GM23338 (cell line): ENCODE measurements around the gene BTBD16. TPM values are rescaled to one million over a fixed set of nuclear protein-coding genes. Genes with fewer than 3 reads are reported as not detected.

Source experiments
- ATAC-seq: fragments of 200-7000 bp; cut with Tn5 transposase; 3 replicates; pipeline ENCODE4 v1.9.1; 2020
- DNase-seq: peaks from one replicate; pipeline ENCODE4 v3.0.0-alpha.2; 2015; ENCODE audit warnings: low spot score
- H2AFZ ChIP-seq: fragments of 200-600 bp; sonication (generic); 2 replicates; pipeline ENCODE4 v1.8.0; 2016; ENCODE audit warnings: antibody characterized with exemption, mild to moderate bottlenecking, moderate library complexity
- H3F3A ChIP-seq: fragments of 200-600 bp; sonication (generic); replicated peaks from 2 replicates; pipeline ENCODE4 v1.8.0; 2017; ENCODE audit warnings: antibody characterized with exemption, mixed run types, low read depth
- H3K27ac ChIP-seq: fragments of 200-600 bp; sonication (generic); 2 replicates; pipeline ENCODE4 v1.6.1; 2016; ENCODE audit warnings: low read depth
- H3K27me3 ChIP-seq: fragments of 200-600 bp; sonication (generic); 2 replicates; pipeline ENCODE4 v1.8.0; 2016; ENCODE audit warnings: mild to moderate bottlenecking, mixed run types, moderate library complexity; ENCODE audit not compliant: insufficient read depth
- H3K36me3 ChIP-seq: fragments of 200-600 bp; sonication (generic); 2 replicates; pipeline ENCODE4 v1.8.0; 2016; ENCODE audit warnings: mild to moderate bottlenecking; ENCODE audit not compliant: insufficient read depth
- H3K4me1 ChIP-seq: fragments of 200-600 bp; sonication (generic); 2 replicates; pipeline ENCODE4 v1.8.0; 2016; ENCODE audit warnings: mild to moderate bottlenecking, moderate library complexity; ENCODE audit not compliant: insufficient read depth
- H3K4me2 ChIP-seq: fragments of 200-600 bp; sonication (generic); 2 replicates; pipeline ENCODE4 v1.7.1; 2017; ENCODE audit warnings: mixed run types
- H3K4me3 ChIP-seq: fragments of 200-600 bp; sonication (generic); 2 replicates; pipeline ENCODE4 v1.6.1; 2016; ENCODE audit warnings: mixed run types
- H3K79me2 ChIP-seq: fragments of 200-600 bp; sonication (generic); replicated peaks from 2 replicates; pipeline ENCODE4 v1.8.0; 2017; ENCODE audit warnings: mild to moderate bottlenecking; ENCODE audit not compliant: insufficient read depth
- H3K9me2 ChIP-seq: fragments of 200-600 bp; sonication (generic); 2 replicates; pipeline ENCODE4 v1.8.0; 2017; ENCODE audit not compliant: insufficient read depth
- H4K20me1 ChIP-seq: fragments of 200-600 bp; sonication (generic); replicated peaks from 2 replicates; pipeline ENCODE4 v1.8.0; 2017; ENCODE audit warnings: mild to moderate bottlenecking; ENCODE audit not compliant: insufficient read depth
- H3K27ac Mint-ChIP-seq: 2 replicates; pipeline ENCODE4 v1.8.0; 2020; ENCODE audit warnings: inconsistent platforms, mild to moderate bottlenecking, moderate library complexity, mixed read lengths
- H3K27me3 Mint-ChIP-seq: 3 replicates; pipeline ENCODE4 v1.8.0; 2022; ENCODE audit warnings: low read depth, mild to moderate bottlenecking, moderate library complexity, mixed read lengths, inconsistent platforms; ENCODE audit not compliant: insufficient read depth, poor library complexity
- H3K36me3 Mint-ChIP-seq: 3 replicates; pipeline ENCODE4 v1.8.0; 2021; ENCODE audit warnings: low read depth, mild to moderate bottlenecking, inconsistent platforms, moderate library complexity, mixed read lengths
- H3K4me1 Mint-ChIP-seq: 3 replicates; pipeline ENCODE4 v1.8.0; 2020; ENCODE audit warnings: mild to moderate bottlenecking, inconsistent platforms, mixed read lengths
- H3K4me3 Mint-ChIP-seq: 3 replicates; pipeline ENCODE4 v1.8.0; 2021; ENCODE audit warnings: moderate library complexity, mild to moderate bottlenecking, inconsistent platforms, mixed read lengths
- H3K9me3 Mint-ChIP-seq: 3 replicates; pipeline ENCODE4 v1.8.0; 2020; ENCODE audit warnings: moderate library complexity, mild to moderate bottlenecking, inconsistent platforms, mixed read lengths
- CREB1 ChIP-seq: fragments of 250-450 bp; sonication (Bioruptor Pico); IDR thresholded peaks from 2 replicates; pipeline ENCODE4 v1.5.0; 2020; ENCODE audit warnings: low read depth, mild to moderate bottlenecking, moderate library complexity
- CTCF ChIP-seq, 2 experiments: fragments of 200-600 bp in 1 of 2; sonication (generic) in 1 of 2; conservative IDR thresholded peaks; 2 replicates each; pipeline versions ENCODE4 v1.5.1 to v1.6.1; 2016 to 2017; ENCODE audit warnings: antibody characterized with exemption in 2 of 2, low read depth in 2 of 2, mild to moderate bottlenecking in 2 of 2, moderate library complexity in 1 of 2
- ETS1 ChIP-seq: IDR thresholded peaks from 2 replicates; pipeline ENCODE4 v1.6.1; 2016; ENCODE audit warnings: antibody characterized with exemption
- EZH2 ChIP-seq: fragments of 200-600 bp; sonication (generic); IDR thresholded peaks from one replicate; pipeline ENCODE4 v1.8.0; 2017; ENCODE audit warnings: antibody characterized with exemption, mild to moderate bottlenecking, low read depth; ENCODE audit not compliant: unreplicated experiment
- EZH2phosphoT487 ChIP-seq: fragments of 200-600 bp; sonication (generic); IDR thresholded peaks from one replicate; pipeline ENCODE4 v1.8.1; 2018; ENCODE audit warnings: antibody characterized with exemption; ENCODE audit not compliant: unreplicated experiment
- JUNB ChIP-seq: IDR thresholded peaks from one replicate; pipeline ENCODE4 v1.6.1; 2016; ENCODE audit warnings: antibody characterized with exemption; ENCODE audit not compliant: unreplicated experiment
- NANOG ChIP-seq: IDR thresholded peaks from 2 replicates; pipeline ENCODE4 v1.6.1; 2016; ENCODE audit warnings: antibody characterized with exemption, borderline replicate concordance
- POLR2AphosphoS5 ChIP-seq: IDR thresholded peaks from 2 replicates; pipeline ENCODE4 v1.6.1; 2016; ENCODE audit warnings: antibody characterized with exemption, low read depth
- REST ChIP-seq: IDR thresholded peaks from one replicate; pipeline ENCODE4 v1.6.1; 2018; ENCODE audit warnings: antibody characterized with exemption; ENCODE audit not compliant: unreplicated experiment
- STAT1 ChIP-seq: IDR thresholded peaks from one replicate; pipeline ENCODE4 v1.6.1; 2016; ENCODE audit warnings: antibody characterized with exemption; ENCODE audit not compliant: unreplicated experiment
- ZNF114 ChIP-seq: fragments of 250-450 bp; sonication (Bioruptor Pico); IDR thresholded peaks from 2 replicates; pipeline ENCODE4 v1.5.0; 2020; ENCODE audit warnings: mild to moderate bottlenecking, moderate library complexity
- ZNF331 ChIP-seq: fragments of 250-450 bp; sonication (Bioruptor Pico); IDR thresholded peaks from 2 replicates; pipeline ENCODE4 v1.5.0; 2020; ENCODE audit warnings: low read depth, mild to moderate bottlenecking, moderate library complexity
- ZNF462 ChIP-seq: fragments of 250-450 bp; sonication (Bioruptor Pico); IDR thresholded peaks from 2 replicates; pipeline ENCODE4 v1.5.0; 2020; ENCODE audit warnings: mild to moderate bottlenecking, moderate library complexity
- polyA plus RNA-seq: library from polyadenylated mRNA; unstranded; fragments of >200 nt; fragmentation: Nextera tagmentation; extraction: Ambion mirVana; gene quantifications from 2 replicates; pipeline ENCODE4 v1.2.1, GENCODE V29; 2016
- total RNA-seq: library from RNA; depleted of rRNA; stranded (reverse); fragments of >200 nt; shearing (Covaris generic); gene quantifications from 2 replicates; pipeline ENCODE4 v1.2.3, GENCODE V29; 2014

BTBD16 gene
- total and polyA plus RNA-seq, 2 experiments from 2014 or later = not detected

DNA sequence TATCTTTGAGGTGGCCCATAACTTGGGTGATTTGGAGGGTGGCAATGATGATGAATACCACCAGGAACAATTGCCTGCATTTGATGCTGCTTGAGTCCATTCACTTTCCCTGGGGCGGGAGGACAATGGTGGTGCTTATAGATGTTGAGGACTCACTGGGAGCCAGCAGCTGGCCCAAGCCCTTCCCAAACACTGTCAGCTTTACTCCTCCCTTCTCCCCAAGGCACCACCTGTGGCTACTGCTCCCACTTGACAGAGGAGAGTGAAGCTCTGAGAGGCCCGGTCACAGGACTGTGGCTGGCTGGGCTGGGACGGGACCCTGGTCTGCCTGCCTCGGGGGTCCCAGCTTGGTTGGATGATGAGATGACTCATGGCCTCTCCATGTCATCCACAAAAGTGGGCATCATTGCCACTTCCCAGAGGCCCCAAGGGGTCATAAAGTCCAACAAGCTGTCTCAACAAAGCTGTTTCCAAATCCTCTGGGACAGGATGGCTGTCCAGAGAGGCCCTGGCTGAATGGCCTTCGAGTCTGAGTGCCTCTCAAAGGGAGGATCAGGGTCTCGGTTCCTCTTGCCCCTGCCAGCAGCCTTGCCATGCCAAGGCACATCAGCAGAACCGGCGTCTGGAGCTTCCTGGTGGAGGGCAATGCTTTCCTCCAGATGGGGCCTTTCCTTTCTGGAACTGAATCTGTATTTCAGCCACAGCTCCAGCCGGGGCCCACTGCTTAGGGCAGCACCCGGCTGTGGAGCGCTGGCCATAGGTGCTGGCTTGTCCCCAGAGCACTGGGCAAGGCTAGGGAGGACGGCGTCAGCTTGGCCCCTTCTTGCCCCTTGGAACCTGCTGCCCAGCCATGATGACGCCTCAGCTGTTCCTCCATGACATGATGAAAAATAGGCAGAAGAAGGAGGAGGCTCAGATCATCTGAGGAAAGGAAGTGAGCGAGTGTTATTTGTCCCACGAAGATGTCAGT is 56.4 kb downstream of the BTBD16 start:
- Histone ChIP-seq H3K36me3 (no peaks in the 10 kb centered on the region), H3K27me3 (no peaks in the 10 kb centered on the region), H3K27ac (no peak overlapping the region), H3K4me2 (no peak overlapping the region), H3K79me2 (no peaks in the 10 kb centered on the region), H3K4me1 (peaks cover 7% of the 10 kb centered on the region), H3K4me3 (no peak overlapping the region), H3F3A (no peaks in the 10 kb centered on the region), H2AFZ (no peak overlapping the region; the same call in 1 of the 2 replicates), H4K20me1 (no peaks in the 10 kb centered on the region), H3K9me2 (peaks cover 11% of the 10 kb centered on the region; the same call in 1 of the 2 replicates)
- ATAC-seq (no peak), DNase-seq (no peak)
- TF ChIP-seq ETS1 = no peak
- no peak for TF ChIP-seq REST
- no peak for TF ChIP-seq ZNF114 (CRISPR knock-in tag)
- TF ChIP-seq ZNF331 (CRISPR knock-in tag) = no peak
- no peak for TF ChIP-seq EZH2
- no peak for TF ChIP-seq CTCF (conservative IDR thresholded peaks at IDR 0.05; ENCODE audit: low read depth in 2 of 2)
- no peak for TF ChIP-seq STAT1
- no peak for TF ChIP-seq NANOG
- no peak for TF ChIP-seq JUNB
- no peak for TF ChIP-seq EZH2phosphoT487
- TF ChIP-seq CREB1 (CRISPR knock-in tag) = no peak
- TF ChIP-seq ZNF462 (CRISPR knock-in tag) = no peak
- no peak for TF ChIP-seq POLR2AphosphoS5
- Mint-ChIP-seq H3K9me3 (no peaks in the 10 kb centered on the region; the same call in 2 of the 3 replicates), H3K4me3 (no peak overlapping the region), H3K36me3 (no peaks in the 10 kb centered on the region), H3K27me3 (peaks cover 4% of the 10 kb centered on the region), H3K4me1 (peaks cover 20% of the 10 kb centered on the region), H3K27ac (no peak overlapping the region)
